ENCODE data around the gene LDLRAD3.

DNA sequence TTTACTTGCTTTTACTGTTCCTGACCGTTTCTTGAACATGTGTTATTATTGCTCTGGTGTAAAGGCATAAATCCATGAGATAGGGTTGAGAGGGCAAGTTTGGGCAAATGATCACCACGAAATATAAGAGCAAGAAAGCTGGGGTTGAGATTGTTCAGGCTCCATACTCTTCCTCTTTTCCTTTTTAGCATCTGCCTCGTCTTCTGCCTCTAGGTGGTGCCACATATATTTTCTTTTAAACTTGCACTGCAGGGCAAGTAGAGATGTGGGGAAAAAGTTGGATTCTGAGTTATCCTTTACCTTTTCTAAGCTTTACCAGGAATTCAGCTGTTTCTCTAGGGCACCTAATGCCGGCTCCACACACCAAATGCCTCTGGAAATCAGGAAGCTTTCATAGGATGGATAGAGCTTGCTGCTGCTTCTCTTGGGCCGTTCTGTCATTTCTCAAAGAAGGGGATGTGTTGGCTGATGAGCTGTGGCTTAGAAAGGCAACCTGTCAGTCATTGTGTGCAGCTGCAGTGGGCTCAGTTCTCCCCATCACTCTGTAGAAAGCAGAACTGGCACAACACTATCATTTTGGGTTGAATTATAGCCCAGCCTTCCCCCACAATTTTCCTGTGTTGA, 98.2 kb downstream of the LDLRAD3 start:
- TF ChIP-seq GATA3 (IDR thresholded peaks at IDR 0.05; ENCODE audit: low read depth, low read length), result no peak
- no peak for TF ChIP-seq GATA2 (IDR thresholded peaks at IDR 0.05; ENCODE audit: low read depth, low read length)

All from SH-SY5Y (cell line).